GM21825 (cell line): Measurements from ENCODE around the gene UQCC2.

Experiments
- ATAC-seq: cut with Tn5 transposase; IDR thresholded peaks from one replicate; pipeline ENCODE4 v1.9.1; 2021; ENCODE audit warnings: mild to moderate bottlenecking, moderate library complexity; ENCODE audit not compliant: unreplicated experiment

The UQCC2 gene

GRCh38 chr6:33692078-33692759 is 19.3 kb downstream of the UQCC2 start:
- no peak for ATAC-seq

GRCh38 chr6:33691456-33692077 is 19.9 kb downstream of the UQCC2 start:
- ATAC-seq, result no peak

GRCh38 chr6:33690766-33691165 is 20.7 kb downstream of the UQCC2 start:
- no peak for ATAC-seq

GRCh38 chr6:33689879-33690278 is 21.6 kb downstream of the UQCC2 start:
- ATAC-seq, result no peak

GRCh38 chr6:33689148-33689494 is 22.4 kb downstream of the UQCC2 start:
- ATAC-seq, result no peak

GRCh38 chr6:33688451-33689147 is 22.9 kb downstream of the UQCC2 start:
- no peak for ATAC-seq

- no peak for ATAC-seq
These were observed 23.5 kb downstream of the UQCC2 start for GRCh38 chr6:33688006-33688405.

- no peak for ATAC-seq
These were observed 24.2 kb downstream of the UQCC2 start for GRCh38 chr6:33686981-33687975.

GRCh38 chr6:33686225-33686924 is 25.1 kb downstream of the UQCC2 start:
- ATAC-seq, result no peak

- no peak for ATAC-seq
These were observed 25.9 kb downstream of the UQCC2 start for GRCh38 chr6:33685411-33686224.

- ATAC-seq, result no peak
These were observed 26.5 kb downstream of the UQCC2 start for GRCh38 chr6:33684983-33685382.

GRCh38 chr6:33684428-33684896 is 27.0 kb downstream of the UQCC2 start:
- ATAC-seq, result no peak

- ATAC-seq, result no peak
These were observed 27.7 kb downstream of the UQCC2 start for GRCh38 chr6:33683576-33684427.

- ATAC-seq, result no peak
These were observed 28.4 kb downstream of the UQCC2 start for GRCh38 chr6:33683051-33683571.

- no peak for ATAC-seq
These were observed 29.2 kb downstream of the UQCC2 start for GRCh38 chr6:33682341-33682740.

GRCh38 chr6:33679761-33680160 is 31.7 kb downstream of the UQCC2 start:
- no peak for ATAC-seq

GRCh38 chr6:33678932-33679490 is 32.5 kb downstream of the UQCC2 start:
- ATAC-seq, result no peak
